Activated T-cell treated with anti-CD3 and anti-CD28 coated beads, Interleukin-2, amount 50 U/mL, for 72 hours (primary cell): Measurements from ENCODE around the gene ATP9B. TPM values are rescaled to one million over a fixed set of nuclear protein-coding genes. Genes with fewer than 3 reads are reported as not detected.
A peak's percentile ranks its signal among the peaks of the same experiment; 100 is the strongest.
"Not testable (repeated sequence)": the region's sequence is repeated elsewhere in the genome, so short reads cannot be mapped to it uniquely, and the experiment has no call there.

Source experiments
- ATAC-seq, 2 donors: fragments of 150-1000 bp; cut with Tn5 transposase; replicated peaks in 1 of 2; 2 replicates each; pipeline ENCODE4 v1.10.0; 2021; ENCODE audit warnings: moderate library complexity in 2 of 2, mild to moderate bottlenecking in 1 of 2
- DNase-seq, 2 donors: peaks; one replicate each; pipeline ENCODE4 v3.0.0; 2021 to 2022; ENCODE audit warnings: mixed read lengths in 1 of 2
- H3K27ac Mint-ChIP-seq: one replicate; pipeline ENCODE4 v1.8.0; 2022; ENCODE audit warnings: mild to moderate bottlenecking, moderate library complexity, mixed read lengths
- H3K27me3 Mint-ChIP-seq: one replicate; pipeline ENCODE4 v1.8.0; 2022; ENCODE audit warnings: low read depth, mixed read lengths
- H3K36me3 Mint-ChIP-seq, 2 donors: one replicate each; pipeline ENCODE4 v1.8.0; 2022; ENCODE audit warnings: mixed read lengths in 2 of 2, mild to moderate bottlenecking in 1 of 2; ENCODE audit not compliant: insufficient read depth in 2 of 2
- H3K4me1 Mint-ChIP-seq: one replicate; pipeline ENCODE4 v1.8.0; 2022; ENCODE audit warnings: low read depth, mixed read lengths
- H3K4me3 Mint-ChIP-seq, 2 donors: one replicate each; pipeline ENCODE4 v1.8.0; 2022; ENCODE audit warnings: mild to moderate bottlenecking in 2 of 2, mixed read lengths in 2 of 2, moderate library complexity in 2 of 2
- H3K9me3 Mint-ChIP-seq, 2 donors: one replicate each; pipeline ENCODE4 v1.8.0; 2022; ENCODE audit warnings: mixed read lengths in 2 of 2
- total RNA-seq, 2 donors: library from RNA; stranded (reverse); gene quantifications; one replicate each; pipeline ENCODE4 v1.2.3, GENCODE V29; 2022

Gene ATP9B
- total RNA-seq, 2 donors from 2014 or later = 24.1 TPM

DNA sequence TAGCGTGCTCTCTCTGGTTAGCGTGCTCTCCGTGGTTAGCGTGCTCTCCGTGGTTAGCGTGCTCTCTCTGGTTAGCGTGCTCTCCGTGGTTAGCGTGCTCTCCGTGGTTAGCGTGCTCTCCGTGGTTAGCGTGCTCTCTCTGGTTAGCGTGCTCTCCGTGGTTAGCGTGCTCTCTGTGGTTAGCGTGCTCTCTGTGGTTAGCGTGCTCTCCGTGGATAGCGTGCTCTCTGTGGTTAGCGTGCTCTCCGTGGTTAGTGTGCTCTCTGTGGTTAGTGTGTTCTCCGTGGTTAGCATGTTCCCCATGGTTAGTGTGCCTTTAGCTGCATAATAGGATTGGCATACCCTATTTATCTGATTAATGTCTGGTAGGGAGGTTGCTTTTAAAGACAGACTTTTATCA, 258.7 kb downstream of the ATP9B start:
- not testable (repeated sequence) for H3K9me3 Mint-ChIP-seq, ATAC-seq, H3K27me3 Mint-ChIP-seq, DNase-seq, H3K36me3 Mint-ChIP-seq, H3K4me3 Mint-ChIP-seq
- Mint-ChIP-seq H3K27ac (peak overlapping the region; percentile 79), H3K4me1 (peaks cover 10% of the 10 kb centered on the region)

DNA sequence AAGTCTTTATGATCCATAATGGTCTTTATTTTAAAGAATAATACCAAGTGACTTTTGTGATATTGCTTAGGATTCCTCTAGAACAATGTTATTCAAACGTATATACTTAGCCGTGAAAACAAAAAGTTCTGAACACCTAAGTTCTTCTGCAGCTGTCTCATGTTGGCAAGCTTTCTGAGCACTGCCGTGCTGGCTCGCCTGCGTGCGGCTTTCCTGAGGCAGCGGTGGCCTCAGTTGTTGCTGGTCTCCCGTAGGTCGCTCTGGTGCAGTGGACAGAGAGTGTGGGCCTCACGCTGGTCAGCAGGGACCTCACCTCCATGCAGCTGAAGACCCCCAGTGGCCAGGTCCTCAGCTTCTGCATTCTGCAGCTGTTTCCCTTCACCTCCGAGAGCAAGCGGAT, 259.7 kb downstream of the ATP9B start:
- H3K9me3 Mint-ChIP-seq = peaks cover 2 to 4% of the 10 kb centered on the region in 2 donors
- H3K4me3 Mint-ChIP-seq = no peak overlapping the region
- H3K27ac Mint-ChIP-seq = no peak overlapping the region
- ATAC-seq (no peak), DNase-seq (no peak)
- peaks cover 4 to 7% of the 10 kb centered on the region in 2 donors for H3K36me3 Mint-ChIP-seq
- no peaks in the 10 kb centered on the region for H3K27me3 Mint-ChIP-seq
- H3K4me1 Mint-ChIP-seq = peaks cover 10% of the 10 kb centered on the region

DNA sequence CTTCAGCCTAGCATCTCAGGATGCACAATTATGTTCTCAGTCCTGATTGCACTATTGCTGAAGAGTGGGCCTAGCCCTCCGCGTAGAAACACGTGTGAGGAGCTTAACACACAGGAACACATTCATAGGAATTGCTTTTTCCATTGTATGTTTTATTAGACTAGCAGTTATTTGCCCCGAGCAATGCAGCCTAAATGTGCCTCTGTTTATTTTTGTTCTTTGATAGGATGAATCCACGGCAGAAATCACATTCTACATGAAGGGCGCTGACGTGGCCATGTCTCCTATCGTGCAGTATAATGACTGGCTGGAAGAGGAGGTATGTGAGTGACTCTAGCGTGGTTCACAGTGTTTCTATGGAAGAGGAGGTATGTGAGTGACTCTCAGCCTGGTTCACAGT, 260.6 kb downstream of the ATP9B start:
- Mint-ChIP-seq H3K36me3 (peaks cover 4 to 7% of the 10 kb centered on the region in 2 donors), H3K4me1 (peaks cover 10% of the 10 kb centered on the region), H3K27ac (no peak overlapping the region), H3K4me3 (no peak overlapping the region), H3K27me3 (no peaks in the 10 kb centered on the region), H3K9me3 (peaks cover 2 to 4% of the 10 kb centered on the region in 2 donors)
- ATAC-seq = no peak
- DNase-seq = no peak

DNA sequence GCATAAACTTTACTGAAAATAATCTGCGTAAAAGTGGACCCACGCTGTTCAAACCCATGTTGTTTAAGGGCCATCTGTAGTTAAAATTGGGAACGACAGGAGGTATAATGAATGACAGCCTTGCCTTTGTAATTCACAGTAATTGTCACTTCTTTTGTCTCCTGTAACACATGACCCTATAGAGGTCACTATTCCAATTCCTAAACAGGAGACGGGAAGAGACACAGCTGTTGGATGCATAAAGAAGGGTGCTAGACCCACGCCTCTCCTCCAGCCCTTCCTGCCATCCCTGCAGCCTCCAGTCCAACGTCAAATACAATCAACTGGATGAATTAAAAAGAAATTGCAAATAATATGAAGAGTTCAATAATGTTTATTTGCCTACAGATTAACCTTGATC, 263.5 kb downstream of the ATP9B start:
- no peak for ATAC-seq
- no peaks in the 10 kb centered on the region for H3K27me3 Mint-ChIP-seq
- H3K27ac Mint-ChIP-seq = no peak overlapping the region
- H3K4me1 Mint-ChIP-seq = no peaks in the 10 kb centered on the region
- peaks cover 0 to 2% of the 10 kb centered on the region in 2 donors for H3K9me3 Mint-ChIP-seq
- H3K36me3 Mint-ChIP-seq = peaks cover 2% of the 10 kb centered on the region in 2 donors
- H3K4me3 Mint-ChIP-seq = no peak overlapping the region
- DNase-seq = no peak

DNA sequence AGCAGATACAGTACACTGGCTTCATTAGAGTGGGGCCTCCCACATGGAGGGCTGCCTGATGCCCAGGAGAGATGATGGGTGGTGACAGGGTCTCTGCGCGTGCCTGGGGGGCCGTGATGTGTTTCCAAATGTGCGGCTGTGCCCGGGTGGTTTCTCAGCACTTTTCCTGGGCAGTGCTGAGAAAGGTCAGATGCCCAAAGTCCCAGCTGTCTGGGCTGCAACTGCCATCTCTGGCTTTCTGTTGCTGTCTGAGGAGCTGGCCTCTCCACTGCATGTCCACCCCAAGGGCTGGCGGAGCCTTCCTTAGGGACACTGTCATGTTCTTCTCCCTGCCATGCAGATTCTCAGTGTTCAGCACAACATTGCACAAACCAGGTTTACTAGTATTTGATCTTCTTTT, 263.9 kb downstream of the ATP9B start:
- ATAC-seq (no peak), DNase-seq (no peak)
- Mint-ChIP-seq H3K9me3 (peaks cover 0 to under 1% of the 10 kb centered on the region in 2 donors), H3K27me3 (no peaks in the 10 kb centered on the region), H3K4me3 (no peak overlapping the region), H3K27ac (no peak overlapping the region), H3K4me1 (no peaks in the 10 kb centered on the region), H3K36me3 (peaks cover under 1 to 2% of the 10 kb centered on the region in 2 donors)

DNA sequence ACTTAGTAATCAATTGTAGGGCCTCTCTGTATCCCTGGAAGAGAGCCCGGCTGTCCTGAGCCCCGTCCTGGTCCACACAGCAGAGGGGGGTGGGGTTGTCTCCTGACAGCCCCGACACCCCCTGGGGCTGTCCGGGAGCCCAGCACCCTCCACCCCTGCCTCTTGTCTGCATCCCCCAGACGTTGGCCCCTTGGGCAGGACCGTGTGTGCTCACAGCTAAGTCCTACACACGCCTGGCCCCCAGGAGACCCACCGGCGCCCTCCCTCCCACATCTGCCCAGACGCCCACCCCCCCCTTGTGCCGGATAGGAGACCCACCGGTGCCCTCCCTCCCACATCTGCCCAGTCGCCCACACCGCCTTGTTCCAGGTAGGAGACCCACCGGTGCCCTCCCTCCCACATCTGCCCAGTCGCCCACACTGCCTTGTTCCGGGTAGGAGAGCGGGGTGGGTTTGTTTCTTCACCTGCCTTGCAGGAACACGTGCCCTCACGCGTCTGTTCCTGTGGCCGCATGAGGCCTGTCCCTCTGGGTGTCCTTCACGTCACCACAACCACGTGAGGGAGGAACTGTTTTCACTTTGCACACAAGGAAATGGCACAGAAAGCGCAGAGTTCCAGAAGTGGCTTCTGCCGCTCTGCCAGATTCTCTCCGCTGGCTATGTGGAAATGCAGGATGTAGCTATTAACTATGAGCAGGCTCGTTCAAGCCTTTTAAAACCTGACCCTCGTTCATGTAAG, 265.5 kb downstream of the ATP9B start:
- Mint-ChIP-seq H3K36me3 (peaks cover 13 to 15% of the 10 kb centered on the region in 2 donors), H3K9me3 (peaks cover 7% of the 10 kb centered on the region in 2 donors), H3K4me3 (no peak overlapping the region), H3K27ac (no peak overlapping the region), H3K4me1 (no peaks in the 10 kb centered on the region), H3K27me3 (no peaks in the 10 kb centered on the region)
- ATAC-seq (no peak), DNase-seq (no peak)

DNA sequence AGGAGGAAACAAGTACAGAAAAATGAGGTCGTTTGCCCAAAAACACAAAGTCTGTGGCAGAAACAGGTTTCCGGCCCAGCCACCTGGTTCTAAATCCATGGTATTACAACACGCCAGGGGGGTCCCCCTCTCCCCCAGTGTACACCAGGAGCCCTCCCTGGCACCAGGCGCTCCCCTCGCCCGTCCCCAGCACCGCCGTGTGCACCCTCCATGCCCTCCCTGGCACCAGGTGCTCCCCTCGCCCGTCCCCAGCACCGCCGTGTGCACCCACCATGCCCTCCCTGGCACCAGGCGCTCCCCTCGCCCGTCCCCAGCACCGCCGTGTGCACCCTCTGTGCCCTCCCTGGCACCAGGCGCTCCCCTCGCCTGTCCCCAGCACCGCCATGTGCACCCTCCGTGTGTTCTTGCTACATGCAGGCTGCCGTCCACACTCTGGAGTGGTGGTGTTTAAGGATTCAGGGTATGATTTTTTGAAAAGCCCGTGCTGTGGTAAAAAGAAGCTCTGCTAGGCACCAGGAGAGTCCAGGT, 266.7 kb downstream of the ATP9B start:
- peaks cover 13 to 15% of the 10 kb centered on the region in 2 donors for H3K36me3 Mint-ChIP-seq
- no peak overlapping the region for H3K4me3 Mint-ChIP-seq
- H3K27ac Mint-ChIP-seq = no peak overlapping the region
- ATAC-seq = no peak
- H3K4me1 Mint-ChIP-seq = no peaks in the 10 kb centered on the region
- H3K27me3 Mint-ChIP-seq = no peaks in the 10 kb centered on the region
- H3K9me3 Mint-ChIP-seq = peaks cover 7% of the 10 kb centered on the region in 2 donors
- DNase-seq = no peak

DNA sequence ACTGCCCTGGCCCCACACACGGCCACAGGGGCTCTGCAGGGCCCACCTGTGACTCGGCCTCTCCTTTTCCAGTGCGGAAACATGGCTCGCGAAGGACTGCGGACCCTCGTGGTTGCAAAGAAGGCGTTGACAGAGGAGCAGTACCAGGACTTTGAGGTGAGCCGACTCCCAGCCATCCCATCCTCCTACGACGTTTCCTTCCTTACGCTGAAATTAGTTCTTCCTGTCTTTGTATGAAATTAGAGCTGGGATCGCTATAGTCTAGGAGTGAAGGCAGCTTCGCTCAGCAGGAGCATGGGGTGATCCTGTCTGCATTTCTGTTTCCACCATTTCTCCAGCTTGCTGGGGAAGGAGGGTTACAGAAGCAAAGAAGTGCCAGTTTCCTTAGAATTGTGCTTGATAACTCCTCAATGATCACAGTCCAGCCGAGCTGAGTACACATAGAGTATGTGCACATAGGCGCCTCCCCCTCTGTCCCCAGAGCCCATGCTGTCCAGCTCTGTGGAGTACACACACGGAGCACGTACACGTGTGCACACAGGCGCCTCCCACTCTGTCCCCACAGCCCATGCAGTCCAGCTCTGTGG, 267.5 kb downstream of the ATP9B start:
- Mint-ChIP-seq H3K27me3 (no peaks in the 10 kb centered on the region), H3K36me3 (peaks cover 14 to 15% of the 10 kb centered on the region in 2 donors), H3K9me3 (peaks cover 7% of the 10 kb centered on the region in 2 donors), H3K27ac (no peak overlapping the region), H3K4me3 (no peak overlapping the region), H3K4me1 (no peaks in the 10 kb centered on the region)
- ATAC-seq (no peak), DNase-seq (no peak)

DNA sequence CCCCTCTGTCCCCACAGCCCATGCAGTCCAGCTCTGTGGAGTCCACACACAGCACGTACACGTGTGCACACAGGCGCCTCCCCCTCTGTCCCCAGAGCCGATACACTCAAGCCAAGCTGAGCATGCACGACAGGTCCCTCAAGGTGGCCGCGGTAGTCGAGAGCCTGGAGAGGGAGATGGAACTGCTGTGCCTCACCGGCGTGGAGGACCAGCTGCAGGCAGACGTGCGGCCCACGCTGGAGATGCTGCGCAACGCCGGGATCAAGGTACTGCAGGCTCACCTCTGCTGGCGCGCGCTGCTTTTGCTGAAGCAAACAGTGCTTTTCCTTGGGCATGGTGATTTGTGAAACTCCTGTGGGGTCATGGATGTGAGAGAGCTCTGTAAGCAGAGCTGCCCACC, 268.0 kb downstream of the ATP9B start:
- Mint-ChIP-seq H3K4me1 (no peaks in the 10 kb centered on the region), H3K27me3 (no peaks in the 10 kb centered on the region), H3K36me3 (peaks cover 14 to 19% of the 10 kb centered on the region in 2 donors), H3K4me3 (no peak overlapping the region), H3K27ac (no peak overlapping the region), H3K9me3 (peaks cover 7% of the 10 kb centered on the region in 2 donors)
- ATAC-seq (no peak), DNase-seq (no peak)

DNA sequence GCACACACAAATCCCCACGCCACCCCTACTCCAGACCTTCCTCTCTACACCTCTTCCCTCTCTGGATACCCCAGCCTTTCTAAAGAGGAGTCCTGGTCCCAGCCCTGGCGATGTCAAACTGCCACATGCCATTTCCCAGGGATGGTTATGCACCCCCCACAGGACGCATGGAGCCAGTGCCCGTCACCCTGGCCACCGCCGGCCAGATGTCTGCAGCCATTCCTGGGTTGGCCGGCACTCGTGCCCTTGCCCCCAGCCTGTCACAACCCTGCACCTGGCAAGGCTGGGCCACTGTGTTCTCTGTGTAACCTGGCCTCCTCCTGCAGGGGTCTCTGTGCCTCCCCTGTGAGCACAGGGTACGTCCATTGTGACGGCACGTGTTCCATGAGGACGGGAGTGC, 268.4 kb downstream of the ATP9B start:
- Mint-ChIP-seq H3K36me3 (peaks cover 14 to 19% of the 10 kb centered on the region in 2 donors), H3K27ac (no peak overlapping the region), H3K4me3 (no peak overlapping the region), H3K27me3 (no peaks in the 10 kb centered on the region), H3K9me3 (peaks cover 7% of the 10 kb centered on the region in 2 donors), H3K4me1 (no peaks in the 10 kb centered on the region)
- DNase-seq = no peak
- ATAC-seq = no peak

DNA sequence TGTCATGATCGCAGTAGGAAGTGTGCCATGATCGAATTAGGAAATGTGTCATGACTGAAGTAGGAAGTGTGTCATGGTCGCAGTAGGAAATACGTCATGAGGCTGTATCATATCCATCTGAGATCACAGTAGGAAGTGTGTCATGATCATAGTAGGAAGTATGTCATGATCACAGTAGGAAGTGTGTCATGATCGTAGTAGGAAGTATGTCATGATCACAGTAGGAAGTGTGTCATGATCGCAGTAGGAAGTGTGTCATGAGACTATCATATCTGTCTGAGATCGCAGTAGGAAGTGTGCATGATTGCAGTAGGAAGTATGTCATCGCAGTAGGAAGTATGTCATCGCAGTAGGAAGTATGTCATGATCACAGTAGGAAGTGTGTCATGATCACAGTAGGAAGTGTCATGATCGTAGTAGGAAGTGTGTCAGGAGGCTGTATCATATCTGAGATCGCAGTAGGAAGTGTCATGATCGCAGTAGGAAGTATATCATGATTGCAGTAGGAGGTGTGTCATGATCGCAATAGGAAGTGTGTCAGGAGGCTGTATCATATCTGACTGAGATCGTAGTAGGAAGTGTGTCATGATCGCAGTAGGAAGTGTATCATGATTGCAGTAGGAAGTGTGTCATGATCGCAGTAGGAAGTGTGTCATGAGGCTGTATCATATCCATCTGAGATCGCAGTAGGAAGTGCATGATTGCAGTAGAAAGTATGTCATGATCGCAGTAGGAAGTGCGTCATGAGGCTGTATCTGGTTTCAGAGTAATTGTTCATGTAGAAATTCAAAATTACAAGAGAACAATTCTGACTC, 270.1 kb downstream of the ATP9B start:
- ATAC-seq (no peak), DNase-seq (no peak)
- Mint-ChIP-seq H3K27me3 (no peaks in the 10 kb centered on the region), H3K36me3 (peaks cover 14 to 20% of the 10 kb centered on the region in 2 donors), H3K4me3 (no peak overlapping the region), H3K27ac (no peak overlapping the region), H3K9me3 (peaks cover 7% of the 10 kb centered on the region in 2 donors), H3K4me1 (no peaks in the 10 kb centered on the region)

DNA sequence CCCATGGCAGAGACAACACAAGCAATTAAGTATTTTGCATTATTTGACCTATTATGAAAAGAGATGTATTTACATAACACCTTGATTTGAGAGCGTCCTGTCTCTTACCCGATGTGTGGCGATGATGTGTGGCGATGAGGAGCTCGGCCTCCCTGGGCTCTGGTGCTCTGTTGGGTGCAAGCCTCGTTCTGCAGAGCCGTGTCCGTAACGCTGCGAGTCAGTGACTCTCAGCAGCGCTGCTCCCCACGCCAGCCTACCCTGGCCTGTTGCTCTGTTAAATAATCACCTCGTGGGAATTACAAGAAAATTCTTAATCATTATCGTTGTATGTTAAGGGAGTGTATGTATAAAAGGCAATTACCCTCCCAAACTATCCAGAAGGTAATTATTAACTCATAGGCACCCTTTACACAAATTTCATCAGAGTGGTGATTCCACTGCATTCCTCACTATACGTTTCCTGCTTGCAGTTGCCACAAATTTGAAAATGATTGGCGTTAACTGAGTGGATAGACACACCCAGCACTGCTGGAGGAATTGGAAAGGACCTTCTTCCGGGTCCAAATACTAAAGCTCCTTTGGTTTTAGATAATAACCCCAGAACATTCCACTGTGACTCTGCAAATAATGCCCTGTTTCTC, 274.5 kb downstream of the ATP9B start:
- DNase-seq (no peak), ATAC-seq (no peak)
- peaks cover 24 to 28% of the 10 kb centered on the region in 2 donors for H3K36me3 Mint-ChIP-seq
- no peaks in the 10 kb centered on the region for H3K4me1 Mint-ChIP-seq
- peaks cover 7% of the 10 kb centered on the region in 2 donors for H3K9me3 Mint-ChIP-seq
- no peak overlapping the region for H3K4me3 Mint-ChIP-seq
- H3K27me3 Mint-ChIP-seq = no peaks in the 10 kb centered on the region
- no peak overlapping the region for H3K27ac Mint-ChIP-seq

DNA sequence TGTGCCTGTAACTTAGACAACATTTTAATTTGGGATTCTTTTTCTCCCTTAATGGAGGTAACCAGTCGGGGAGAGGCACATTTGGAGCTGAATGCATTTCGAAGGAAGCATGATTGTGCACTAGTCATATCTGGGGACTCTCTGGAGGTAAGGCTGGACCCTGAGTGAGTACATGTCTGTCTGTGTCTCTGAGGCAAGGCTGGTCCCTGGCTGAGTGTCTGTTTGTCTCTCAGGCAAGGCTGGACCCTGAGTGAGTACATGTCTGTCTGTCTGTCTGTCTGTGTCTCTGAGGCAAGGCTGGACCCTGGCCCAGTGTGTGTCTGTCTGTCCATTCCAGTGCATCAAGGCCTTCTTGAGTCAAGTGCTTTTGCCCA, 275.0 kb downstream of the ATP9B start:
- H3K27ac Mint-ChIP-seq = no peak overlapping the region
- no peak overlapping the region for H3K4me3 Mint-ChIP-seq
- no peaks in the 10 kb centered on the region for H3K27me3 Mint-ChIP-seq
- DNase-seq (no peak), ATAC-seq (no peak)
- H3K9me3 Mint-ChIP-seq = peaks cover 2 to 4% of the 10 kb centered on the region in 2 donors
- H3K4me1 Mint-ChIP-seq = no peaks in the 10 kb centered on the region
- H3K36me3 Mint-ChIP-seq = peaks cover 20 to 23% of the 10 kb centered on the region in 2 donors
